AG09319 (cell line): ENCODE data around the gene SOCS3.
A peak's percentile ranks its signal among the peaks of the same experiment; 100 is the strongest.

Experiments
- DNase-seq: peaks from one replicate; pipeline ENCODE4 v3.0.0-alpha.2; 2010; ENCODE audit warnings: low read depth; ENCODE audit errors: extremely low read depth
- TF ChIP-seq, protein P1 (sequence below): IDR thresholded peaks from 2 replicates; pipeline ENCODE4 v1.5.1; 2011; ENCODE audit warnings: low read depth, mild to moderate bottlenecking, inconsistent platforms, low read length, moderate library complexity

The SOCS3 gene

DNA sequence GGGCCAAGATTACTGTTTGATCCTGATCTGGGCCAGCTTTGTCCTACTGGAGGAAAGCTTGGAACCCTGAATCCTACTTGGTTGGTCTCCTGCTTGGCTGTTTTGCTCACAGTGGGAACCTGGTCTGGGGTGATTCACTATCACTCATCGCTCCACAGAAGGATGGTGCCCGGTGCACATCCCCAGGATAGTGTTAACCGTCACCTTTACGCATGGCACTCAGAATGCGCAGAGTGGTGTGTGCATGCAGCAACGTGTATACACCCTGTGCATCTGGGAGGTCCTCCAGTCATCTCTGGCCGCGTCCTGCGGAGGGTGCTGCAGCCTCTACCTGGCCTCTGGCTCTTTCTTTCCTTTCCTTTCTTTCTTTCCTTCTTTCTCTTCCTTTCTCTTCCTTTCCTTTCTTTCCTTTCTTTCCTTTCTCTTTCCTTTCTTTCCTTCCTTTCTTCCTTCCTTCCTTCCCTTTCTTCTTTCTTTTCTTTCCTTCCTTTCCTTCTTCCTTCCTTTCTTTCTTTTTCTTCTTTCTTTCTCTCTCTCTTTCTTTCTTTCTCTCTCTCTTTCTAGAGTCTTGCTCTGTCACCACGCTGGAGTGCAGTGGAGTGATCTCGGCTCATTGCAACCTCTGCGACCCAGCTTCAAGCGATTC is 13.1 kb downstream of the SOCS3 start:
- DNase-seq: no peak
- TF ChIP-seq, protein P1, sequence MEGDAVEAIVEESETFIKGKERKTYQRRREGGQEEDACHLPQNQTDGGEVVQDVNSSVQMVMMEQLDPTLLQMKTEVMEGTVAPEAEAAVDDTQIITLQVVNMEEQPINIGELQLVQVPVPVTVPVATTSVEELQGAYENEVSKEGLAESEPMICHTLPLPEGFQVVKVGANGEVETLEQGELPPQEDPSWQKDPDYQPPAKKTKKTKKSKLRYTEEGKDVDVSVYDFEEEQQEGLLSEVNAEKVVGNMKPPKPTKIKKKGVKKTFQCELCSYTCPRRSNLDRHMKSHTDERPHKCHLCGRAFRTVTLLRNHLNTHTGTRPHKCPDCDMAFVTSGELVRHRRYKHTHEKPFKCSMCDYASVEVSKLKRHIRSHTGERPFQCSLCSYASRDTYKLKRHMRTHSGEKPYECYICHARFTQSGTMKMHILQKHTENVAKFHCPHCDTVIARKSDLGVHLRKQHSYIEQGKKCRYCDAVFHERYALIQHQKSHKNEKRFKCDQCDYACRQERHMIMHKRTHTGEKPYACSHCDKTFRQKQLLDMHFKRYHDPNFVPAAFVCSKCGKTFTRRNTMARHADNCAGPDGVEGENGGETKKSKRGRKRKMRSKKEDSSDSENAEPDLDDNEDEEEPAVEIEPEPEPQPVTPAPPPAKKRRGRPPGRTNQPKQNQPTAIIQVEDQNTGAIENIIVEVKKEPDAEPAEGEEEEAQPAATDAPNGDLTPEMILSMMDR: no peak

DNA sequence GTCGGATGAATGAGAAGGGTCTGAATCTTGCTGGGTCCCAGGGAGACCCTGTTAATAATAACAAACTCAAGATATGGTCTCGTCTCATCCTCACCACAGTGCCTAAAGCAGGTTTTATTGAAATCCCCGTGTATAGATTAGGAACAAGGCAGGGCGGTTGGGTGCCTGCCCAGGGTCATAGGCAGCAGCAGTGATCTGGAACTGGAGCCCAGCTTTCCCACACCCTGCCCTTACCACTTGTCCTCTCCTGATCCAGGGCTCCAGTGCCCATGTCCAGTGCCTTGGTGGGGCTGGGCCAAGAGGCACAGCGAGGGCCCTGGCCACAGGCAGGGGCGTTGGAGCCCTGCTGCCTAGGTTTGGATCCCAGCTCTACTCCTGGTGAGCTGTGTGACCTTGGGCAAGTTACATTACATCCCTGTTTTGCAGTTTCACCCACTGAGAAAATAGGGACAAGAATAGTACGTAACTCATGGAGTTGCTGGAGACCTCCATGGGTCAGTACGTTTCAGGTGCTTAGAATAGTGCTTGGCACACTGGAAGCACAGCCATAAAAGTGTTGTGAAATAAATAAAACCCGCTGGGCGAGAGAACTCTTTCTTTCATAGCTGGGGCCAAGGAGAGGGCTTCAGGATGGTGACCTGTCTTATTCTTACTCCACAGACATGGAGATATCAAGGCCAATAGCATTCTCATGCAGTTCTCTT is 13.9 kb downstream of the SOCS3 start:
- TF ChIP-seq, protein P1: no peak
- no peak for DNase-seq

DNA sequence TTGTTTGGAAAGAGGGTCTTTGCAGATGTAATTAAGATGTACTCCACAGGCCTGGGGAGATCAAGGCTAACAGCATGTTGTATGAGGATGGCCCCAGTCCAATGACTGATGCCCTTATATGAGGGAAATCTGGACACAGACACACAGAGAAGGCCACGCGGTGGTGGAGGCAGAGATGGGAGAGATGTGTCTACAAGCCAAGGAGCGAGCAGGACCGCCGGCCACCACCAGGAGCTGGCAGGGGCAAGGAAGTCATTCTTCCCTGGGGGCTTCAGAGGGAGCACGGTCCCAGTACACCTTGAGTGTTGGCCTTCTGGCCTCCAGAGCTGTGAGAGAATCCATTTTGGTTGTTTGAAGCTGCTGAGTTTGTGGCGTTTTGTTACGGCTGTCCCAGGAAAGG is 14.7 kb downstream of the SOCS3 start:
- DNase-seq: no peak
- TF ChIP-seq, protein P1: no peak

DNA sequence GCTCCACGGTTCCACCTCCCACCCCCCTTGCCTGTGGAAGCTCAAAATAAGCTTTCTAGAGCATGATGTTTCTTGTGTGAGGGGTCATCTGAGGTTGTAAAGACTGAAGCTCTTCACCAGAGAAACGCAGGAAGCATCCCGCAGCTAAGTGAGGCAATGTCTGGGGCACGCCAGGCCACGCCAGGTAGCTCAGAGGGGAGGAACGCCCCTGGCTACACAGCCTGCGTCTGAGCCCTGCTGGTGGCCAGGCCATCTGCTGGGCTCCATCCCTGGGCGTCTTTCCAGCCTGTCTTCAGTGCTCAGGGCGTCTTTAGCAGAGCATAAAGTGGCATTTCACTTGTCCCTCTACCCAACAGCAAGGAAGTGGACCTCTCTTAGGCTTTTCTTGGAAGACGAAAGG is 15.2 kb downstream of the SOCS3 start:
- TF ChIP-seq, protein P1: no peak
- DNase-seq: no peak

DNA sequence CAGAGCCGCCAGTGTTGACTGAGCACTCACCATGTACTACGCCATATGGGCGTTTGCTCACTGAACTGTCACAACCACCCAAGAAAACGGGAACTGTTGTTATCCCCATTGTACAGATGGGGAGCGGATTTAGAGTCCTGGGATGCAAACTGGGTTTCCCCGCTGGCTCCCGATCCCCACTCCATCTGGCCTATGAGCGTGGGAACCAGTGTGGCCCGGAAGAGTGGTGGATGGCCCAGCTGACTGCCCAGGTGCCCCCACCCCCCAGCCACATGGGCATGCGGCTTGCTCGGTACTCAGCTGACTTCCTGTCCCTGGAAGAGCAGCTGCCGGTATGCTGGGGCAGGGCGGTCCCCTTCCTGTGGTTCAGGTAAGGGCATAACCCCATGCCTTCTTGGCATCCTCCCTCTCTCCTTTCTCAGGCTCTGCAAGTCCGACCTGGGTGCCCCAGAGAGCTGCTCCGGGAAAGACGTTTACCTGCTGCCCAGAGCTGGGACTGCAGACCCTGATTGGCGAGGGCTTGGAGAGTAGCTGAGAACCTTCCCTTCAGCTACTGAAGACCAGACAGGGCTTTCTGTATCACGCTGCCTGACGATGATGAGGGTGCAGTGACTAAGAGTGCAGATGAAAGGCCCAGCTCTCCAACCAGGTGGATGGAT is 16.2 kb downstream of the SOCS3 start:
- no peak for DNase-seq
- TF ChIP-seq, protein P1: no peak

DNA sequence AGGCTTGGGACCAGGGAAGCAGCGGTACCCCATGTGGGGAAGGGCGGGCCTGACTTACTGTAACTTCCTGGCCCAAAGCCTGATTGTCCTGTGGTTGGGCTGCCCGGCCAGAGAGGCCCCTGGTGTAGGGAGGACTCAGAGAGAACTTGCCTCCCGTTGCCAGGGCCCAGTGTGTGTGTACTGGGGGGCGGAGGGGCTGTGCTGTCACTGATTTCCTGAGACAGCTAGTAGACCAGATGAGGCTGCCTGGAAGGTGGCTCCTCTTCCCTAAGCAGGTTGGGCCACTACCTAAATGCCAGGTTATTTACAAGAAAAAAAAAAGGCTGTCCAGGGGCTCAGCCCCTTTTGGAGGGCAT is 16.7 kb downstream of the SOCS3 start:
- TF ChIP-seq, protein P1: no peak
- DNase-seq: peak; percentile 87
